Upper lobe of right lung (tissue), 1 donor: ENCODE results near the gene ZNF774. TPM values are rescaled to one million over a fixed set of nuclear protein-coding genes. Genes with fewer than 3 reads are reported as not detected.
A peak's percentile ranks its signal among the peaks of the same experiment; 100 is the strongest.

Experiments used
- ATAC-seq: fragments of 200-7000 bp; cut with Tn5 transposase; one replicate; pipeline ENCODE4 v1.9.1; 2020; ENCODE audit warnings: mild to moderate bottlenecking, moderate library complexity
- DNase-seq: peaks from one replicate; pipeline ENCODE4 v3.0.0-alpha.2; 2020
- H3K27ac ChIP-seq: fragments of 200-600 bp; one replicate; pipeline ENCODE4 v1.8.0; 2022
- H3K27me3 ChIP-seq: fragments of 200-600 bp; one replicate; pipeline ENCODE4 v1.8.0; 2022; ENCODE audit warnings: mild to moderate bottlenecking
- H3K36me3 ChIP-seq: fragments of 200-600 bp; one replicate; pipeline ENCODE4 v1.8.0; 2022
- H3K4me1 ChIP-seq: fragments of 200-600 bp; one replicate; pipeline ENCODE4 v1.8.0; 2022
- H3K4me3 ChIP-seq: fragments of 200-600 bp; one replicate; pipeline ENCODE4 v1.8.0; 2022; ENCODE audit warnings: mild to moderate bottlenecking
- H3K9me3 ChIP-seq: fragments of 200-600 bp; one replicate; pipeline ENCODE4 v1.8.0; 2022
- CTCF ChIP-seq: fragments of 200-600 bp; IDR thresholded peaks from one replicate; pipeline ENCODE4 v1.8.0; 2022; ENCODE audit warnings: antibody characterized with exemption
- intact Hi-C: fragments of 100-400 bp; cut with DNase I; formaldehyde crosslinking; loops from one replicate; pipeline ENCODE4 v1.11.0; 2022
- total RNA-seq: library from RNA; stranded (reverse); fragmentation: NEBNext Ultra II Directional; extraction: Animal tissue kit (Norgen Biotek cat#: 25700); gene quantifications from one replicate; pipeline ENCODE4 v1.2.1, GENCODE V29; 2021
- donor health status: DM: no; HTN: yes; CAD: no; lungs with severe emphysema.

The ZNF774 gene
- total RNA-seq, 1 donor from 2014 or later = 3.6 TPM

- H3K27ac ChIP-seq = no peak overlapping the region
- no peaks in the 10 kb centered on the region for H3K27me3 ChIP-seq
- H3K4me1 ChIP-seq = peaks cover 14% of the 10 kb centered on the region
- ATAC-seq (no peak), DNase-seq (no peak)
- H3K4me3 ChIP-seq = no peak overlapping the region
- no peak for TF ChIP-seq CTCF
- intact Hi-C loops = loop anchor here (10.0 kb wide), 1 partner anchor 152 kb away; no protein-coding TSS in a partner anchor
- no peaks in the 10 kb centered on the region for H3K36me3 ChIP-seq
- H3K9me3 ChIP-seq = no peaks in the 10 kb centered on the region
These were observed 29.5 kb upstream of the ZNF774 start for GRCh38 chr15:90322538-90322937.

- DNase-seq = no peak
- H3K9me3 ChIP-seq = no peaks in the 10 kb centered on the region
- no peak for TF ChIP-seq CTCF
- H3K36me3 ChIP-seq = no peaks in the 10 kb centered on the region
- intact Hi-C loops = loop anchor here (10.0 kb wide), 1 partner anchor 149 kb away; no protein-coding TSS in a partner anchor
- no peak for ATAC-seq
- no peak overlapping the region for H3K27ac ChIP-seq
- H3K4me3 ChIP-seq = no peak overlapping the region
- peaks cover 5% of the 10 kb centered on the region for H3K4me1 ChIP-seq
- H3K27me3 ChIP-seq = no peaks in the 10 kb centered on the region
These were observed 26.4 kb upstream of the ZNF774 start for GRCh38 chr15:90325726-90326125.

GRCh38 chr15:90326441-90326840, 25.6 kb upstream of the ZNF774 start:
- Histone ChIP-seq H3K36me3 (no peaks in the 10 kb centered on the region), H3K27me3 (no peaks in the 10 kb centered on the region), H3K27ac (no peak overlapping the region), H3K4me1 (peaks cover 5% of the 10 kb centered on the region), H3K9me3 (no peaks in the 10 kb centered on the region), H3K4me3 (no peak overlapping the region)
- DNase-seq (no peak), ATAC-seq (no peak)
- TF ChIP-seq CTCF = no peak
- intact Hi-C loops = loop anchor here (10.0 kb wide), 1 partner anchor 148 kb away; no protein-coding TSS in a partner anchor

GRCh38 chr15:90327311-90327710, 24.8 kb upstream of the ZNF774 start:
- Histone ChIP-seq H3K27me3 (no peaks in the 10 kb centered on the region), H3K36me3 (no peaks in the 10 kb centered on the region), H3K27ac (no peak overlapping the region), H3K4me3 (no peak overlapping the region), H3K9me3 (no peaks in the 10 kb centered on the region), H3K4me1 (peaks cover 5% of the 10 kb centered on the region)
- DNase-seq (no peak), ATAC-seq (no peak)
- TF ChIP-seq CTCF = no peak
- intact Hi-C loops = loop anchor here (10.0 kb wide), 1 partner anchor 147 kb away; no protein-coding TSS in a partner anchor

GRCh38 chr15:90334304-90334731, 17.8 kb upstream of the ZNF774 start:
- intact Hi-C loops = no loop called here
- Histone ChIP-seq H3K4me3 (no peak overlapping the region), H3K36me3 (no peaks in the 10 kb centered on the region), H3K27me3 (no peaks in the 10 kb centered on the region), H3K27ac (no peak overlapping the region), H3K4me1 (no peaks in the 10 kb centered on the region), H3K9me3 (no peaks in the 10 kb centered on the region)
- ATAC-seq (no peak), DNase-seq (no peak)
- no peak for TF ChIP-seq CTCF

- TF ChIP-seq CTCF = no peak
- intact Hi-C loops = no loop called here
- no peak overlapping the region for H3K27ac ChIP-seq
- no peaks in the 10 kb centered on the region for H3K36me3 ChIP-seq
- H3K4me3 ChIP-seq = no peak overlapping the region
- peak; percentile 98 for ATAC-seq
- no peak for DNase-seq
- H3K4me1 ChIP-seq = no peaks in the 10 kb centered on the region
- no peaks in the 10 kb centered on the region for H3K9me3 ChIP-seq
- no peaks in the 10 kb centered on the region for H3K27me3 ChIP-seq
These were observed 15.4 kb upstream of the ZNF774 start for GRCh38 chr15:90336705-90337141.
